Hepatocyte (in vitro differentiated cells): ENCODE results near the gene DSC2.

Experiments used
- CTCF ChIP-seq: fragments of 200-600 bp; sonication (generic); IDR thresholded peaks from 2 replicates; pipeline ENCODE4 v1.5.1; 2016; ENCODE audit warnings: antibody characterized with exemption, mild to moderate bottlenecking; ENCODE audit not compliant: poor library complexity
- EZH2 ChIP-seq: fragments of 200-600 bp; sonication (generic); IDR thresholded peaks from 2 replicates; pipeline ENCODE4 v1.6.1; 2016; ENCODE audit warnings: antibody characterized with exemption, mild to moderate bottlenecking, borderline replicate concordance
- EZH2phosphoT487 ChIP-seq: fragments of 200-600 bp; sonication (generic); IDR thresholded peaks from one replicate; pipeline ENCODE4 v1.6.1; 2018; ENCODE audit warnings: antibody characterized with exemption, mild to moderate bottlenecking, low read depth, moderate library complexity; ENCODE audit not compliant: unreplicated experiment, severe bottlenecking

GRCh38 chr18:31097666-31098065, 4.6 kb downstream of the DSC2 start:
- TF ChIP-seq CTCF = no peak
- TF ChIP-seq EZH2 = no peak
- no peak for TF ChIP-seq EZH2phosphoT487
